SK-N-SH (cell line): Measurements from ENCODE around the gene NOL4. TPM values are rescaled to one million over a fixed set of nuclear protein-coding genes. Genes with fewer than 3 reads are reported as not detected.

Source experiments
- CTCF ChIA-PET: fragments of 300-600, 350-600 bp; formaldehyde crosslinking; extraction: SDS; loops from one replicate; lab custom pipeline; 2021; lab: Yijun Ruan, JAX
- POLR2A ChIA-PET: fragments of 350-600 bp; sonication (Branson Sonifier 250); formaldehyde crosslinking; extraction: SDS; loops from one replicate; lab custom pipeline; 2020; ENCODE audit warnings: antibody characterized with exemption, inconsistent platforms; lab: Yijun Ruan, JAX
- DNase-seq: peaks from one replicate; pipeline ENCODE4 v3.0.0; 2012
- H2AFZ ChIP-seq: fragments of 200-600 bp; sonication (generic); 2 replicates; pipeline ENCODE4 v1.8.1; 2016; ENCODE audit warnings: antibody characterized with exemption, mild to moderate bottlenecking, low read depth
- H3F3A ChIP-seq: fragments of 200-600 bp; sonication (generic); replicated peaks from 2 replicates; pipeline ENCODE3; 2016; ENCODE audit warnings: antibody characterized with exemption, mild to moderate bottlenecking; ENCODE audit not compliant: insufficient read depth
- H3K27ac ChIP-seq, 2 experiments: fragments of 200-500 bp in 1 of 2; fragments of 200-600 bp in 1 of 2; sonication (Bioruptor generic) in 1 of 2; sonication (generic), shearing (Covaris generic) in 1 of 2; 2 replicates each; pipeline versions ENCODE4 v1.5.1 to v1.6.1; 2014 to 2016; ENCODE audit warnings: low read depth in 2 of 2, inconsistent platforms in 1 of 2, low read length in 1 of 2, mild to moderate bottlenecking in 1 of 2, mixed read lengths in 1 of 2
- H3K27me3 ChIP-seq: fragments of 200-600 bp; sonication (generic), shearing (Covaris generic); 2 replicates; pipeline ENCODE4 v1.6.1; 2016; ENCODE audit warnings: mixed run types; ENCODE audit not compliant: insufficient read depth
- H3K36me3 ChIP-seq, 2 experiments: fragments of 200-500 bp in 1 of 2; fragments of 200-600 bp in 1 of 2; sonication (Bioruptor generic) in 1 of 2; sonication (generic) in 1 of 2; replicated peaks in 1 of 2; 2 replicates each; pipeline versions ENCODE3 to v1.5.1; 2014 to 2016; ENCODE audit warnings: low read length in 1 of 2, mild to moderate bottlenecking in 1 of 2; ENCODE audit not compliant: insufficient read depth in 2 of 2, control insufficient read depth in 1 of 2
- H3K4me1 ChIP-seq, 2 experiments: fragments of 200-500 bp in 1 of 2; fragments of 200-600 bp in 1 of 2; sonication (Bioruptor generic) in 1 of 2; sonication (generic), shearing (Covaris generic) in 1 of 2; 2 replicates each; pipeline versions ENCODE4 v1.5.1 to v1.6.1; 2014 to 2016; ENCODE audit warnings: low read depth in 1 of 2, low read length in 1 of 2, mixed run types in 1 of 2; ENCODE audit not compliant: insufficient read depth in 2 of 2, control insufficient read depth in 1 of 2
- H3K4me2 ChIP-seq: fragments of 200-600 bp; sonication (generic), shearing (Covaris generic); 2 replicates; pipeline ENCODE4 v1.6.1; 2017; ENCODE audit warnings: mixed run types
- H3K4me3 ChIP-seq, 2 experiments: fragments of 200-500 bp in 1 of 2; fragments of 200-600 bp in 1 of 2; sonication (Bioruptor generic) in 1 of 2; sonication (generic), shearing (Covaris generic) in 1 of 2; 2 replicates each; pipeline versions ENCODE4 v1.5.1 to v1.8.1; 2014 to 2016; ENCODE audit warnings: low read depth in 2 of 2, inconsistent platforms in 1 of 2, low read length in 1 of 2, mild to moderate bottlenecking in 1 of 2, mixed read lengths in 1 of 2, moderate library complexity in 1 of 2
- H3K79me2 ChIP-seq: fragments of 200-600 bp; sonication (generic); 2 replicates; pipeline ENCODE4 v1.8.1; 2017; ENCODE audit warnings: mild to moderate bottlenecking; ENCODE audit not compliant: insufficient read depth
- H3K9ac ChIP-seq: fragments of 200-600 bp; sonication (generic); 2 replicates; pipeline ENCODE4 v1.6.1; 2017; ENCODE audit warnings: mixed run types
- H3K9me2 ChIP-seq: fragments of 200-600 bp; sonication (generic); 2 replicates; pipeline ENCODE4 v1.6.1; 2017; ENCODE audit warnings: mixed run types
- H3K9me3 ChIP-seq: fragments of 200-600 bp; sonication (generic); 2 replicates; pipeline ENCODE4 v1.6.1; 2017; ENCODE audit warnings: mixed run types, mild to moderate bottlenecking, moderate library complexity
- H4K20me1 ChIP-seq: fragments of 200-600 bp; sonication (generic); 2 replicates; pipeline ENCODE4 v1.6.1; 2017; ENCODE audit warnings: mild to moderate bottlenecking, mixed run types; ENCODE audit not compliant: insufficient read depth
- CHD2 ChIP-seq: fragments of 150-350 bp; IDR thresholded peaks from 2 replicates; pipeline ENCODE4 v1.6.1; 2018; ENCODE audit warnings: low read length; ENCODE audit not compliant: partially characterized antibody
- EP300 ChIP-seq, 2 experiments: IDR thresholded peaks; 2 replicates each; pipeline versions ENCODE4 v1.4.0 to v1.6.1; 2012; ENCODE audit warnings: borderline replicate concordance in 1 of 2, low read depth in 1 of 2, low read length in 1 of 2
- FOSL2 ChIP-seq: IDR thresholded peaks from 2 replicates; pipeline ENCODE4 v1.4.0; 2012; ENCODE audit warnings: low read depth, mild to moderate bottlenecking, moderate library complexity, borderline replicate concordance
- FOXJ3 ChIP-seq: sonication (generic); formaldehyde crosslinking; IDR thresholded peaks from 2 replicates; pipeline ENCODE4 v1.5.1; 2020; ENCODE audit warnings: mild to moderate bottlenecking, missing genetic modification reagents
- MXI1 ChIP-seq: IDR thresholded peaks from 2 replicates; pipeline ENCODE4 v1.6.1; 2012; ENCODE audit warnings: mild to moderate bottlenecking, low read depth, low read length, improper control_type of control experiment
- NRF1 ChIP-seq: IDR thresholded peaks from 2 replicates; pipeline ENCODE4 v1.6.1; 2012; ENCODE audit warnings: low read depth, mild to moderate bottlenecking, low read length
- POLR2AphosphoS5 ChIP-seq: IDR thresholded peaks from 2 replicates; pipeline ENCODE4 v1.6.1; 2012; ENCODE audit warnings: low read depth, low read length
- RXRA ChIP-seq: IDR thresholded peaks from 2 replicates; pipeline ENCODE4 v1.4.0; 2012; ENCODE audit warnings: low read depth, mild to moderate bottlenecking, borderline replicate concordance
- SIN3A ChIP-seq: IDR thresholded peaks from 2 replicates; pipeline ENCODE4 v1.6.1; 2012; ENCODE audit warnings: low read depth, mild to moderate bottlenecking, low read length, moderate library complexity, borderline replicate concordance
- TAF1 ChIP-seq: IDR thresholded peaks from 2 replicates; pipeline ENCODE4 v1.6.1; 2012; ENCODE audit warnings: low read depth, mild to moderate bottlenecking, low read length, moderate library complexity, borderline replicate concordance
- TEAD4 ChIP-seq: IDR thresholded peaks from 2 replicates; pipeline ENCODE4 v1.4.0; 2012; ENCODE audit warnings: mild to moderate bottlenecking, borderline replicate concordance; ENCODE audit not compliant: insufficient read depth
- WGBS: methylation state at CpG from one replicate; pipeline ENCODE4 v1.1.6; 2017; ENCODE audit warnings: low lambda C conversion rate; 5-methylcytosine and 5-hydroxymethylcytosine counted together
- polyA plus RNA-seq, 3 experiments: library from polyadenylated mRNA; depleted of rRNA; stranded (reverse); fragments of >200 nt; gene quantifications; 2 replicates each; pipeline ENCODE4 v1.2.3, GENCODE V29; 2012
- TF ChIP-seq, protein P1 (sequence below): IDR thresholded peaks from 2 replicates; pipeline ENCODE4 v1.4.0; 2012; ENCODE audit warnings: low read depth, borderline replicate concordance
- TF ChIP-seq, protein P2 (sequence below): fragments of 150-350 bp; IDR thresholded peaks from 2 replicates; pipeline ENCODE4 v1.6.1; 2016; ENCODE audit warnings: mild to moderate bottlenecking, low read depth, low read length

The NOL4 gene
- polyA plus RNA-seq, 1 of the 3 experiments (the other 2 are of a cell fraction) = 0.07 TPM

DNA sequence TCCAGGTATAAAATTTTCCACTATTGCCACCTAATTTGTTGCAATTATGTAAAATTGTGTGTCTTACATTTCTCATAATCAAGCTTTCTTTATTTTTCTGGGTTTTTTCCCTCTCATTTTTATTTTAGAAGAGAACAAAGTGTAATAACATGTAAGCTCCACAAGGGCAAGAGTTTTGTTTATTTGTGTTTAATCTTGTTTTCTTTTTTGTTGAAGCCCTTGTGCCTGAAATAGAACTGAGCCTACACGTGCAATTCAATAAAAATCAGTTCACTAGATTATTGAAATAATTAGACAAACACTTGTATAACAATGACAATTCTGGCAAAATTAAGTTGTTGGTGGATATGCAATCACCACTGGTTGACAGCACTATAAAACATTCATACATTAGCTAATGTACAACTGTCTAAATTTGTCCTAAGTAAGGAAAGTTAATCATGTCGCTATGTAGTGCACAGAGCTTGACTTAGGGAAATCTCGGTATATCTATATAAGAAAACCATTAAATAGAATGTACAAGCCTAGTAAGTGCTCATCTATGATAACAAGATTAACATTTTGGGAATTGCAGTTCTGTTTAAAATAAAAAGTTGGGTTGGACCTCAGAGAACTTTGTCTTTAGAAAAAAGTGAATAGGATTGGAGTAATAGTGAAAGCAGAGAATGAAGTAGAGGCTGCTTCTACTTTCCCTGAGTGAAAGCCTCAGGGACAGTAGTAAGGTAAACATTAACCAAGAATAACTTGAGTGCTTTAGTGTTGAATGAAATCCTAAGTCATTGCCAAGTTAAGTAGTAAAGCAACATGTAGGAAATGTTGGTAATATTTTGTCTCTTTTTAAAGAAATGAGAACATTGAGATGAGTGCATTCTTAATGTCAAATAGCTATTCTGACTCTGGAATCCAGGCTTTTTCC is 37.4 kb upstream of the NOL4 start:
- Histone ChIP-seq H3K4me3 (no peak overlapping the region), H3K9ac (no peak overlapping the region), H3F3A (no peaks in the 10 kb centered on the region), H3K9me3 (no peaks in the 10 kb centered on the region; the same call in 1 of the 2 replicates), H3K27me3 (no peaks in the 10 kb centered on the region), H3K4me2 (no peak overlapping the region), H3K4me1 (no peaks in the 10 kb centered on the region; a peak in 1 of 4 replicates), H4K20me1 (no peaks in the 10 kb centered on the region), H3K27ac (no peak overlapping the region), H3K9me2 (no peaks in the 10 kb centered on the region; the same call in 1 of the 2 replicates), H3K79me2 (no peaks in the 10 kb centered on the region), H3K36me3 (no peaks in the 10 kb centered on the region), H2AFZ (no peak overlapping the region)
- TF ChIP-seq EP300 (IDR thresholded peaks at IDR 0.05; ENCODE audit: borderline replicate concordance in 1 of 2, low read depth in 1 of 2, low read length in 1 of 2) (no peak), RXRA (no peak), CHD2 (no peak), TEAD4 (no peak), SIN3A (no peak), POLR2AphosphoS5 (no peak), FOXJ3 (CRISPR knock-in tag) (no peak), FOSL2 (no peak), TAF1 (no peak), NRF1 (no peak)
- TF ChIP-seq, protein P1, sequence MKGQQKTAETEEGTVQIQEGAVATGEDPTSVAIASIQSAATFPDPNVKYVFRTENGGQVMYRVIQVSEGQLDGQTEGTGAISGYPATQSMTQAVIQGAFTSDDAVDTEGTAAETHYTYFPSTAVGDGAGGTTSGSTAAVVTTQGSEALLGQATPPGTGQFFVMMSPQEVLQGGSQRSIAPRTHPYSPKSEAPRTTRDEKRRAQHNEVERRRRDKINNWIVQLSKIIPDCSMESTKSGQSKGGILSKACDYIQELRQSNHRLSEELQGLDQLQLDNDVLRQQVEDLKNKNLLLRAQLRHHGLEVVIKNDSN = no peak
- TF ChIP-seq, protein P2, sequence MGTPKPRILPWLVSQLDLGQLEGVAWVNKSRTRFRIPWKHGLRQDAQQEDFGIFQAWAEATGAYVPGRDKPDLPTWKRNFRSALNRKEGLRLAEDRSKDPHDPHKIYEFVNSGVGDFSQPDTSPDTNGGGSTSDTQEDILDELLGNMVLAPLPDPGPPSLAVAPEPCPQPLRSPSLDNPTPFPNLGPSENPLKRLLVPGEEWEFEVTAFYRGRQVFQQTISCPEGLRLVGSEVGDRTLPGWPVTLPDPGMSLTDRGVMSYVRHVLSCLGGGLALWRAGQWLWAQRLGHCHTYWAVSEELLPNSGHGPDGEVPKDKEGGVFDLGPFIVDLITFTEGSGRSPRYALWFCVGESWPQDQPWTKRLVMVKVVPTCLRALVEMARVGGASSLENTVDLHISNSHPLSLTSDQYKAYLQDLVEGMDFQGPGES = no peak
- WGBS = 19% methylated on average over 3 of the region's 3 CpGs
- CTCF ChIA-PET = interaction anchor here (0.5 to 1.5 kb wide), 7 partner anchors 11 to 194 kb away, joined by 3 to 7 read pairs (median 4); no protein-coding TSS in a partner anchor
- POLR2A ChIA-PET = no interaction called here
- no peak for DNase-seq

DNA sequence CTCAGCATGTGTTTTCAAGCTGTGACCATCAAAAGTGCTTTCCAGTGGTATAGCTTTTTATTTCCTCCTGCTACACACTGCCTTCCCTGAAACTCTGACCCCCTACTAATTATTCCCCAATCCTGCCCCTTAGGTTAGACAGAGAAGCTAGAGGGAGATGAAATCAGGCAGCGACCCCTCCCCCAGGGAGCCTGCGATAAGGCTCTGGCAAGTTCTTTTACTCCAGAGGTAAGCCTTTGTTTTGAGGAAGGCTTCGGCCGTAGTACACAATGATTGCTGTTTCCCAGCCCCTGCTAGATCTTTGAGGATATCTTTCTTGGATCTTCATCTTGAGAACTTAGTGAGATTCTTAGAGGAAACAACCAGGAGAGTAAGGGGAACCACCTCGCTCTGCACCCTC is 33.5 kb upstream of the NOL4 start:
- Histone ChIP-seq H3K36me3 (no peaks in the 10 kb centered on the region), H2AFZ (no peak overlapping the region), H3K27me3 (no peaks in the 10 kb centered on the region)
- POLR2A ChIA-PET = no interaction called here
- TF ChIP-seq MXI1 = no peak
- TF ChIP-seq, protein P1 = no peak
- TF ChIP-seq, all 33 proteins: peak for 0
- no peak for DNase-seq
- no peaks in the 10 kb centered on the region for H3K9me2 ChIP-seq
- no peak overlapping the region for H3K4me3 ChIP-seq
- H3K27ac ChIP-seq = peak overlapping the region in 1 of 2 experiments; percentile 43; a peak in 1 of 4 replicates
- H3K9ac ChIP-seq = no peak overlapping the region
- H3F3A ChIP-seq = no peaks in the 10 kb centered on the region
- WGBS = 41% methylated on average over 5 of the region's 5 CpGs
- no peaks in the 10 kb centered on the region for H3K9me3 ChIP-seq
- CTCF ChIA-PET = interaction anchor here (1.3 kb wide), 1 partner anchor 10 kb away, joined by 3 read pairs; no protein-coding TSS in a partner anchor
- H3K79me2 ChIP-seq = no peaks in the 10 kb centered on the region
- H4K20me1 ChIP-seq = no peaks in the 10 kb centered on the region
- H3K4me1 ChIP-seq = no peaks in the 10 kb centered on the region; a peak in 1 of 4 replicates
- no peak overlapping the region for H3K4me2 ChIP-seq
